IgD-negative memory B cell (primary cell): ENCODE measurements around the gene ANKUB1. TPM values are rescaled to one million over a fixed set of nuclear protein-coding genes. Genes with fewer than 3 reads are reported as not detected.

Experiments
- H3K27ac Mint-ChIP-seq, 3 donors: one replicate each; pipeline ENCODE4 v1.8.0; 2020 to 2022; ENCODE audit warnings: mild to moderate bottlenecking in 3 of 3, mixed read lengths in 3 of 3, moderate library complexity in 1 of 3
- H3K27me3 Mint-ChIP-seq: one replicate; pipeline ENCODE4 v1.8.0; 2021; ENCODE audit warnings: mixed read lengths
- H3K36me3 Mint-ChIP-seq: one replicate; pipeline ENCODE4 v1.8.0; 2020; ENCODE audit warnings: mild to moderate bottlenecking, mixed read lengths
- H3K4me1 Mint-ChIP-seq, 3 donors: one replicate each; pipeline ENCODE4 v1.8.0; 2020 to 2022; ENCODE audit warnings: mixed read lengths in 3 of 3, mild to moderate bottlenecking in 1 of 3
- H3K4me3 Mint-ChIP-seq, 4 donors: one replicate each; pipeline ENCODE4 v1.8.0; 2020 to 2022; ENCODE audit warnings: mild to moderate bottlenecking in 4 of 4, mixed read lengths in 4 of 4, moderate library complexity in 3 of 4
- H3K9me3 Mint-ChIP-seq, 3 donors: one replicate each; pipeline ENCODE4 v1.8.0; 2020 to 2021; ENCODE audit warnings: mixed read lengths in 3 of 3, mild to moderate bottlenecking in 1 of 3
- polyA plus RNA-seq: library from polyadenylated mRNA; unstranded; fragments of 300-500 nt; fragmentation: Illumina TruSeq; gene quantifications from one replicate; pipeline ENCODE4 v1.2.3, GENCODE V29; 2021

Gene ANKUB1
- polyA plus RNA-seq, 1 donor from 2014 or later, result not detected

- no peak overlapping the region for H3K4me3 Mint-ChIP-seq
- no peaks in the 10 kb centered on the region for H3K9me3 Mint-ChIP-seq
- no peak overlapping the region for H3K27ac Mint-ChIP-seq
- H3K36me3 Mint-ChIP-seq, result no peaks in the 10 kb centered on the region
- peaks cover 8% of the 10 kb centered on the region for H3K27me3 Mint-ChIP-seq
- H3K4me1 Mint-ChIP-seq, result no peaks in the 10 kb centered on the region
Measured at GRCh38 chr3:149763565-149764195, 28.7 kb downstream of the ANKUB1 start.

GRCh38 chr3:149753717-149754116, 38.6 kb downstream of the ANKUB1 start:
- Mint-ChIP-seq H3K27me3 (no peaks in the 10 kb centered on the region), H3K9me3 (no peaks in the 10 kb centered on the region), H3K4me3 (peak overlapping the region in 2 of 4 donors; percentile 97 to 98), H3K27ac (no peak overlapping the region), H3K4me1 (peaks cover 12 to 25% (median 15%) of the 10 kb centered on the region in 3 donors), H3K36me3 (no peaks in the 10 kb centered on the region)

- Mint-ChIP-seq H3K36me3 (peaks cover 2% of the 10 kb centered on the region), H3K9me3 (no peaks in the 10 kb centered on the region), H3K27ac (peak overlapping the region; percentile 78 to 96 (median 95)), H3K4me1 (peaks cover 13 to 25% (median 19%) of the 10 kb centered on the region in 3 donors), H3K4me3 (peak overlapping the region; percentile 96 to 99 (median 98)), H3K27me3 (no peaks in the 10 kb centered on the region)
Measured at GRCh38 chr3:149752788-149753136, 39.6 kb downstream of the ANKUB1 start.

GRCh38 chr3:149752051-149752787, 40.1 kb downstream of the ANKUB1 start, which contains the start of gene COMMD2:
Gene COMMD2, minus strand, starts transcription at chr3:149752489. Its CDS starts 45 bp downstream, at chr3:149752444.
- peaks cover 13 to 25% (median 21%) of the 10 kb centered on the region in 3 donors for H3K4me1 Mint-ChIP-seq

GRCh38 chr3:149751551-149751950, 40.8 kb downstream of the ANKUB1 start:
- H3K27me3 Mint-ChIP-seq, result no peaks in the 10 kb centered on the region
- peak overlapping the region; percentile 78 to 96 (median 95) for H3K27ac Mint-ChIP-seq
- peaks cover 2% of the 10 kb centered on the region for H3K36me3 Mint-ChIP-seq
- peaks cover 13 to 25% (median 24%) of the 10 kb centered on the region in 3 donors for H3K4me1 Mint-ChIP-seq
- H3K9me3 Mint-ChIP-seq, result peaks cover 0 to 2% (median 0%) of the 10 kb centered on the region in 3 donors
- peak overlapping the region; percentile 96 to 99 (median 98) for H3K4me3 Mint-ChIP-seq

More at GRCh38 chr3:149752051-149752787, 40.1 kb downstream of the ANKUB1 start, which contains the start of gene COMMD2:
- Mint-ChIP-seq H3K4me3 (peak within 1 kb of the TSS; percentile 96 to 99 (median 98)), H3K27ac (peak within 1 kb of the TSS; percentile 78 to 96 (median 95)), H3K9me3 (peaks cover 0 to 2% (median 0%) of the 10 kb centered on the region in 3 donors), H3K36me3 (peaks cover 2% of the 10 kb centered on the region), H3K27me3 (no peaks in the 10 kb centered on the region)

- Mint-ChIP-seq H3K9me3 (peaks cover 0 to 2% (median 0%) of the 10 kb centered on the region in 3 donors), H3K27me3 (no peaks in the 10 kb centered on the region), H3K4me3 (no peak overlapping the region), H3K36me3 (peaks cover 2% of the 10 kb centered on the region), H3K4me1 (peaks cover 1 to 9% (median 3%) of the 10 kb centered on the region in 3 donors), H3K27ac (no peak overlapping the region)
Measured at GRCh38 chr3:149744606-149745005, 47.7 kb downstream of the ANKUB1 start.

GRCh38 chr3:149744151-149744550, 48.2 kb downstream of the ANKUB1 start:
- Mint-ChIP-seq H3K4me3 (no peak overlapping the region), H3K36me3 (peaks cover 4% of the 10 kb centered on the region), H3K27ac (no peak overlapping the region), H3K27me3 (no peaks in the 10 kb centered on the region), H3K4me1 (peaks cover 1 to 9% (median 3%) of the 10 kb centered on the region in 3 donors), H3K9me3 (peaks cover 0 to 2% (median 0%) of the 10 kb centered on the region in 3 donors)

- no peaks in the 10 kb centered on the region for H3K9me3 Mint-ChIP-seq
- H3K27ac Mint-ChIP-seq, result no peak overlapping the region
- H3K4me1 Mint-ChIP-seq, result peaks cover 0 to 2% (median 1%) of the 10 kb centered on the region in 3 donors
- H3K36me3 Mint-ChIP-seq, result peaks cover 4% of the 10 kb centered on the region
- H3K4me3 Mint-ChIP-seq, result no peak overlapping the region
- no peaks in the 10 kb centered on the region for H3K27me3 Mint-ChIP-seq
Measured at GRCh38 chr3:149739396-149739795, 53.0 kb downstream of the ANKUB1 start.

- no peaks in the 10 kb centered on the region for H3K9me3 Mint-ChIP-seq
- H3K36me3 Mint-ChIP-seq, result peaks cover 4% of the 10 kb centered on the region
- H3K4me3 Mint-ChIP-seq, result no peak overlapping the region
- H3K27me3 Mint-ChIP-seq, result no peaks in the 10 kb centered on the region
- H3K4me1 Mint-ChIP-seq, result peaks cover 0 to 2% (median 1%) of the 10 kb centered on the region in 3 donors
- no peak overlapping the region for H3K27ac Mint-ChIP-seq
Measured at GRCh38 chr3:149738876-149739275, 53.5 kb downstream of the ANKUB1 start.

- no peak overlapping the region for H3K27ac Mint-ChIP-seq
- H3K9me3 Mint-ChIP-seq, result no peaks in the 10 kb centered on the region
- no peak overlapping the region for H3K4me3 Mint-ChIP-seq
- H3K4me1 Mint-ChIP-seq, result no peaks in the 10 kb centered on the region
- H3K27me3 Mint-ChIP-seq, result no peaks in the 10 kb centered on the region
- H3K36me3 Mint-ChIP-seq, result peaks cover 4% of the 10 kb centered on the region
Measured at GRCh38 chr3:149736953-149737205, 55.5 kb downstream of the ANKUB1 start.

- H3K27ac Mint-ChIP-seq, result no peak overlapping the region
- H3K9me3 Mint-ChIP-seq, result no peaks in the 10 kb centered on the region
- H3K4me3 Mint-ChIP-seq, result no peak overlapping the region
- H3K36me3 Mint-ChIP-seq, result peaks cover 4% of the 10 kb centered on the region
- H3K27me3 Mint-ChIP-seq, result no peaks in the 10 kb centered on the region
- no peaks in the 10 kb centered on the region for H3K4me1 Mint-ChIP-seq
Measured at GRCh38 chr3:149736175-149736952, 56.0 kb downstream of the ANKUB1 start.

- no peaks in the 10 kb centered on the region for H3K9me3 Mint-ChIP-seq
- H3K27ac Mint-ChIP-seq, result no peak overlapping the region
- no peak overlapping the region for H3K4me3 Mint-ChIP-seq
- H3K4me1 Mint-ChIP-seq, result no peaks in the 10 kb centered on the region
- no peaks in the 10 kb centered on the region for H3K27me3 Mint-ChIP-seq
- no peaks in the 10 kb centered on the region for H3K36me3 Mint-ChIP-seq
Measured at GRCh38 chr3:149732234-149732633, 60.1 kb downstream of the ANKUB1 start.

- Mint-ChIP-seq H3K4me1 (no peaks in the 10 kb centered on the region), H3K36me3 (peaks cover 1% of the 10 kb centered on the region), H3K27me3 (peaks cover 2% of the 10 kb centered on the region), H3K27ac (no peak overlapping the region), H3K9me3 (peaks cover 0 to 2% (median 0%) of the 10 kb centered on the region in 3 donors), H3K4me3 (no peak overlapping the region)
Measured at GRCh38 chr3:149727656-149728055, 64.7 kb downstream of the ANKUB1 start.

GRCh38 chr3:149726716-149727407, 65.5 kb downstream of the ANKUB1 start:
- Mint-ChIP-seq H3K4me3 (no peak overlapping the region), H3K27ac (no peak overlapping the region), H3K4me1 (no peaks in the 10 kb centered on the region), H3K27me3 (peaks cover 2% of the 10 kb centered on the region), H3K9me3 (peaks cover 0 to 2% (median 0%) of the 10 kb centered on the region in 3 donors), H3K36me3 (peaks cover 5% of the 10 kb centered on the region)
